ENCODE results near the gene FUT7. TPM values are rescaled to one million over a fixed set of nuclear protein-coding genes. Genes with fewer than 3 reads are reported as not detected.

Gene FUT7
- polyA plus RNA-seq, 3 donors = 6.1 to 13.4 (median 10.5) TPM

- peaks cover 53 to 74% (median 57%) of the 10 kb centered on the region in 3 donors for H3K27me3 Mint-ChIP-seq (ENCODE audit: low read depth in 3 of 3)
- H3K9ac ChIP-seq (ENCODE audit: insufficient read depth, low read length, poor library complexity, severe bottlenecking) = no peak within 1 kb of the TSS
- no peak within 1 kb of the TSS for H2AFZ ChIP-seq (ENCODE audit: insufficient read depth, low read depth, low read length, poor library complexity, severe bottlenecking)
These were observed 22.4 kb upstream of the FUT7 start, which contains the start of gene ENTPD2 for GRCh38 chr9:137053944-137054931. Gene ENTPD2, minus strand, starts transcription at chr9:137054061. Its CDS starts 64 bp downstream, at chr9:137053997.

More at GRCh38 chr9:137053944-137054931, 22.4 kb upstream of the FUT7 start, which contains the start of gene ENTPD2:
- Mint-ChIP-seq H3K4me3 (peak within 1 kb of the TSS in 1 of 2 donors; percentile 74), H3K4me1 (peaks cover 14% of the 10 kb centered on the region), H3K9me3 (peaks cover 0 to 3% (median 0%) of the 10 kb centered on the region in 7 donors), H3K27ac (no peak within 1 kb of the TSS), H3K36me3 (no peaks in the 10 kb centered on the region)
- Histone ChIP-seq H4K20me1 (ENCODE audit: insufficient read depth, low read length) (no peaks in the 10 kb centered on the region), H3K27me3 (ENCODE audit: control insufficient read depth in 2 of 2, insufficient read depth in 2 of 2, low read length in 2 of 2) (peaks cover 17 to 58% of the 10 kb centered on the region in 2 donors), H3K9me3 (replicated peaks in 1 of 2; ENCODE audit: control insufficient read depth in 1 of 2, insufficient read depth in 1 of 2, low read length in 2 of 2) (peaks cover 0 to 5% of the 10 kb centered on the region in 2 donors), H3K27ac (ENCODE audit: low read depth in 1 of 2, low read length in 2 of 2) (no peak within 1 kb of the TSS), H3K79me2 (ENCODE audit: insufficient read depth, low read length) (no peaks in the 10 kb centered on the region), H3K36me3 (replicated peaks in 1 of 2; ENCODE audit: control insufficient read depth in 1 of 2, insufficient read depth in 2 of 2, low read length in 2 of 2) (no peaks in the 10 kb centered on the region), H3K4me3 (replicated peaks in 1 of 3; ENCODE audit: low read depth in 2 of 3, low read length in 3 of 3) (no peak within 1 kb of the TSS), H3K4me1 (ENCODE audit: control insufficient read depth in 1 of 2, insufficient read depth in 2 of 2, low read length in 2 of 2) (peaks cover 0 to 10% of the 10 kb centered on the region in 2 donors), H3K4me2 (replicated peaks; ENCODE audit: extremely low read depth, low read length, poor library complexity, severe bottlenecking) (peak within 1 kb of the TSS; percentile 54)
- TF ChIP-seq CTCF (IDR thresholded peaks at IDR 0.05) = no peak
- DNase-seq = no peak
- intact Hi-C loops (cut with micrococcal nuclease) = no loop called here
- WGBS (ENCODE audit: insufficient coverage) = 21% methylated on average over 87 of the region's 90 CpGs

Measured in CD14-positive monocyte (primary cell).